K562 (cell line): ENCODE results near the gene DGCR2. TPM values are rescaled to one million over a fixed set of nuclear protein-coding genes. Genes with fewer than 3 reads are reported as not detected.

Experiments
- ATF7 ChIP-seq: fragments of 450-650 bp; IDR thresholded peaks from 2 replicates; pipeline ENCODE4 v1.7.1; 2014; ENCODE audit warnings: mild to moderate bottlenecking, moderate library complexity
- ELF4 ChIP-seq: fragments of 450-650 bp; formaldehyde crosslinking; IDR thresholded peaks from 2 replicates; pipeline ENCODE4 v1.4.0; 2022; ENCODE audit warnings: missing genetic modification characterization
- MBD2 ChIP-seq: sonication (generic); IDR thresholded peaks from 2 replicates; pipeline ENCODE4 v1.6.1; 2016; ENCODE audit warnings: low read depth, borderline replicate concordance
- MEIS2 ChIP-seq: fragments of 450-650 bp; IDR thresholded peaks from 2 replicates; pipeline ENCODE4 v1.6.1; 2014; ENCODE audit warnings: mild to moderate bottlenecking; ENCODE audit not compliant: partially characterized antibody
- MTA2 ChIP-seq: fragments of 450-650 bp; IDR thresholded peaks from 2 replicates; pipeline ENCODE4 v1.6.1; 2016; ENCODE audit warnings: low read depth
- NR4A1 ChIP-seq, 2 experiments: fragments of 250-450 bp in 1 of 2; fragments of 450-650 bp in 1 of 2; sonication (Bioruptor Pico) in 1 of 2; IDR thresholded peaks; 2 replicates each; pipeline versions ENCODE4 v1.4.0 to v1.6.1; 2016 to 2020; ENCODE audit warnings: mild to moderate bottlenecking in 2 of 2, missing compliant biosample characterization in 1 of 2, missing genetic modification characterization in 1 of 2, moderate library complexity in 1 of 2
- PHF8 ChIP-seq: fragments of 200-600 bp; sonication (generic); IDR thresholded peaks from 2 replicates; pipeline ENCODE4 v1.6.1; 2012; ENCODE audit warnings: mixed run types, mild to moderate bottlenecking, inconsistent platforms, low read length, moderate library complexity, borderline replicate concordance
- STAT6 ChIP-seq: sonication (generic); formaldehyde crosslinking; IDR thresholded peaks from 2 replicates; pipeline ENCODE4 v1.8.1; 2023; ENCODE audit warnings: mild to moderate bottlenecking, missing genetic modification reagents
- ZBTB11 ChIP-seq, 3 experiments: fragments of 200-800 bp in 1 of 3; fragments of 250-450 bp in 1 of 3; fragments of 450-650 bp in 1 of 3; sonication (Bioruptor Pico) in 1 of 3; sonication (Bioruptor generic) in 1 of 3; formaldehyde crosslinking in 1 of 3; IDR thresholded peaks; 2 replicates each; pipeline versions ENCODE4 v1.6.1 to v1.8.0; 2016 to 2022; ENCODE audit warnings: mild to moderate bottlenecking in 2 of 3, missing genetic modification characterization in 2 of 3, missing compliant biosample characterization in 1 of 3, moderate library complexity in 1 of 3
- ZNF280A ChIP-seq: fragments of 450-650 bp; IDR thresholded peaks from 2 replicates; pipeline ENCODE4 v1.6.1; 2018; ENCODE audit warnings: mild to moderate bottlenecking, low read depth; ENCODE audit not compliant: partially characterized antibody
- polyA plus RNA-seq, 8 experiments: library from polyadenylated mRNA; depleted of rRNA in 4 of 8; stranded (reverse) in 5 of 8; unstranded in 3 of 8; fragments of >200 nt; fragmentation: Nextera tagmentation in 2 of 8; fragmentation: Illumina TruSeq in 1 of 8; extraction: Ambion mirVana in 2 of 8; extraction: Trizol in 1 of 8; gene quantifications; 2 replicates each; pipeline versions ENCODE4 v1.2.1 to v1.2.3, GENCODE V29; 2011 to 2014; ENCODE audit warnings: inconsistent platforms in 1 of 8, missing spikeins in 1 of 8
- total RNA-seq, 7 experiments: library from RNA; depleted of rRNA in 6 of 7; stranded (reverse); fragments of >200 nt in 6 of 7; fragmentation: Illumina TruSeq in 2 of 7; extraction: Trizol in 2 of 7; gene quantifications; 2 replicates each; pipeline versions ENCODE4 v1.2.1 to v1.2.3, GENCODE V29; 2011 to 2021; ENCODE audit warnings: low replicate concordance in 1 of 7

The DGCR2 gene
- total and polyA plus RNA-seq, 9 of the 15 experiments (the other 6 are each of a cell fraction or from before 2014, with no cell fraction given): 0.69 to 101 (median 56.4) TPM

- TF ChIP-seq ZNF280A (peak; percentile 42), ELF4 (CRISPR knock-in tag) (peak; percentile 33; the same call in 1 of the 2 replicates), MBD2 (no peak), NR4A1 (CRISPR knock-in tag; IDR thresholded peaks at IDR 0.05) (no peak), NR4A1 (tag; IDR thresholded peaks at IDR 0.05) (no peak), ATF7 (no peak), MEIS2 (no peak), MTA2 (peak; percentile 12; the same call in 1 of the 2 replicates), STAT6 (no peak), ZBTB11 (CRISPR knock-in tag; IDR thresholded peaks at IDR 0.05) (no peak), PHF8 (no peak)
Observed at GRCh38 chr22:19143967-19144400, 21.8 kb upstream of the DGCR2 start (continued).
